SH-SY5Y (cell line): Measurements from ENCODE around the gene CCDC32.

Experiments
- GATA2 ChIP-seq: IDR thresholded peaks from 2 replicates; pipeline ENCODE4 v1.6.1; 2011; ENCODE audit warnings: mild to moderate bottlenecking, low read depth, low read length
- GATA3 ChIP-seq: IDR thresholded peaks from 2 replicates; pipeline ENCODE4 v1.6.1; 2011; ENCODE audit warnings: low read depth, mild to moderate bottlenecking, low read length, moderate library complexity

GRCh38 chr15:40593588-40594428 lies 29.0 kb upstream of the CCDC32 start, which contains the start of gene KNL1:
- no peak for TF ChIP-seq GATA3
- TF ChIP-seq GATA2 = no peak
